Duodenal mucosa (tissue), 2 donors: ENCODE results near the gene SPSB4.

Source experiments
- H3K27ac ChIP-seq: one replicate; pipeline ENCODE4 v1.7.0; 2013; ENCODE audit warnings: low read depth, low read length
- H3K27me3 ChIP-seq, 2 donors: one replicate each; pipeline ENCODE4 v1.7.0; 2013; ENCODE audit warnings: low read length in 2 of 2, control low read depth in 1 of 2; ENCODE audit not compliant: insufficient read depth in 2 of 2, control insufficient read depth in 1 of 2
- H3K36me3 ChIP-seq, 2 donors: one replicate each; pipeline ENCODE4 v1.7.0; 2013; ENCODE audit warnings: low read length in 2 of 2, control low read depth in 1 of 2; ENCODE audit not compliant: insufficient read depth in 2 of 2, control insufficient read depth in 1 of 2
- H3K4me1 ChIP-seq, 2 donors: one replicate each; pipeline ENCODE4 v1.7.0; 2013; ENCODE audit warnings: low read length in 2 of 2, control low read depth in 1 of 2; ENCODE audit not compliant: insufficient read depth in 2 of 2, control insufficient read depth in 1 of 2
- H3K4me3 ChIP-seq, 2 donors: one replicate each; pipeline ENCODE4 v1.7.0; 2013; ENCODE audit warnings: low read length in 2 of 2, low read depth in 1 of 2
- H3K9ac ChIP-seq, 2 donors: one replicate each; pipeline ENCODE4 v1.7.0; 2013; ENCODE audit warnings: low read length in 2 of 2, low read depth in 1 of 2
- H3K9me3 ChIP-seq, 2 donors: one replicate each; pipeline ENCODE4 v1.7.0; 2013; ENCODE audit warnings: low read length in 2 of 2, control low read depth in 1 of 2; ENCODE audit not compliant: control insufficient read depth in 1 of 2

Gene SPSB4

DNA sequence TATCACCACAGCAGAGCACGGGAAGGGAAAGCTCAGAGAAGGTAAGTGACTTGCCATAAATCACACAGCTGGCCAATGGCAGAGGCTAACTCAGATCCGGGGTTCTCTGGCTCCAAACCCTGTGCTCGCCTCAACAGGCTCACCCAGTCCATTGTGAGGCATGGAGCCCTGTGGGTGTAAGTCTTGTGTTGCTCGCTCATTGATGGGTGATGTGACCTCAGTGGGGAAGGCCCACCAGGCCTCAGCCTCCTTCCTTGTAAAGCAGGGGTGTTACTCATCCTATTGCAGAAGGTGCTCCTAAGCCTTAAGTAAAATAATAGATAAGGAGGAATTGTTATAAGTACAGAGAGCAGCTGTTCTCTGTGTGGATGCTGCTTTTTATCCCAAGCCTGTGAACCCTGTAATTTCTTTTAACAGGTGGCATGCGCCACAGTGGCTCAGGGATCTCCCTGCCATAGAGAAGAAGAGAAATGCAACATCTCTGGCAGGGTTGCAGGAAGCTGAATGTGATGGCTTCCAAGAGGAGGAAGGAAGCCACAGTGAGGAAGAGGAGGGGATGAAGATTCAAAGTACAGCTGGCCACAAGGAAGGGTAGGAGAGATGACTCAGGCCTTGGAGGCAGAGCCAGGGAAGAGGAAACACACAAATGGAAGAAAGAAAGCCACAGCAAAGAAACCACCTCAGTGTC is 30.9 kb upstream of the SPSB4 start:
- no peak overlapping the region for H3K9ac ChIP-seq
- no peaks in the 10 kb centered on the region for H3K36me3 ChIP-seq
- H3K4me3 ChIP-seq = no peak overlapping the region
- H3K27ac ChIP-seq = no peak overlapping the region
- no peaks in the 10 kb centered on the region for H3K4me1 ChIP-seq
- no peaks in the 10 kb centered on the region for H3K27me3 ChIP-seq
- no peaks in the 10 kb centered on the region for H3K9me3 ChIP-seq

DNA sequence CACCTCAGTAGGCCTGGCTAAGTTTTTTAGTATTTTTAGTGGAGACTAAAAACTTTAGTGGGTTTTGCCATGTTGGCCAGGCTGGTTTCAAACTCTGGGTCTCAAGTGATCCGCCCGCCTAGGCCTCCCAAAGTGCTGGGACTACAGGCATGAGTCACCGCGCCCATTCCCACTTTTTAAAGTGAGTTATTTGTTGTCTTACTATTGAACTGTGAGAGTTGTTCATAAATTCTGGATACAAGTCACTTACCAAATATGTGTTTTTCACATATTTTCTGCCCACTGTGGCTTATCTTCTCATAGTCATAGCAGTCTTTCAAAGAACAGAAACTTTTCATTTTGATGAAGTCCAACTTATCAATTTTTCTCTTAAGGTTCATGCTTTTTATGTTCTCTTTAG is 29.9 kb upstream of the SPSB4 start:
- Histone ChIP-seq H3K9ac (no peak overlapping the region), H3K9me3 (no peaks in the 10 kb centered on the region), H3K27ac (no peak overlapping the region), H3K4me1 (no peaks in the 10 kb centered on the region), H3K4me3 (no peak overlapping the region), H3K27me3 (no peaks in the 10 kb centered on the region), H3K36me3 (no peaks in the 10 kb centered on the region)

DNA sequence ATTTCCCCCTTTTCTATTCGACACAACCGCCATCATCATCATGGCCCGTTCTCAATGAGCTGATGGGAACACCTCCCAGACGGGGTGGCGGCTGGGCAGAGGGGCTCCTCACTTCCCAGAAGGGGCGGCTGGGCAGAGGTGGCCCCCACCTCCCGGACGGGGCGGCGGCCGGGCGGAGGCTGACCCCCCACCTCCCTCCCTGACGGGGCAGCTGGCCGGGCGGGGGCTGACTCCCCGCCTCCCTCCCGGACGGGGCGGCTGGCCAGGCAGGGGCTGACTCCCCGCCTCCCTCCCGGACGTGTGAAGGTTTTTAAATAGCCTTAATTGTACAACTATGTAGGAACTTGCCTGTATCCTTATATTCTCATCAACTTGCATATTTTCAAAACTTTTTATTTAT is 20.9 kb upstream of the SPSB4 start:
- no peaks in the 10 kb centered on the region for H3K36me3 ChIP-seq
- no peaks in the 10 kb centered on the region for H3K9me3 ChIP-seq
- no peak overlapping the region for H3K27ac ChIP-seq
- H3K4me1 ChIP-seq = no peaks in the 10 kb centered on the region
- no peak overlapping the region for H3K9ac ChIP-seq
- H3K27me3 ChIP-seq = no peaks in the 10 kb centered on the region
- H3K4me3 ChIP-seq = no peak overlapping the region

DNA sequence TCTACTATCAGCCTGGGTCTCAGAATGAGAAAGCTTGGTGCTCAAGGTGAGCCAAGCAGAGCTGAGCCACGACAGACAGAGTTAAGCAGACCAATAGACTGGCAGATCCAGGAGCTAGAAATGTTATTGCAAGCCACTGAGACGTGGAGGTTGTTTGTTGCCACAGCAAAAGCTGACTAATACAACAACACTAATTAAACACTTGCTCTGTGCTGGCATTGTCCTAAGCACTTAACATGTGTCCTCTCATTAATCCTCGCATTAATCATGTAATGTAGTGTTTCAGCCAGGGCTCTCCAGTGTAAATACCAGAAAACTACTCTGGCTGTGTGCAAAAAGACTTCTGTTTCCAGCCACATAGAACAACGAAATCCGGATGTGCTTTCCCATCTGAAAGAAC is 11.6 kb upstream of the SPSB4 start:
- Histone ChIP-seq H3K9ac (no peak overlapping the region), H3K27me3 (peaks cover 5% of the 10 kb centered on the region in 2 donors), H3K27ac (no peak overlapping the region), H3K9me3 (no peaks in the 10 kb centered on the region), H3K4me1 (no peaks in the 10 kb centered on the region), H3K36me3 (no peaks in the 10 kb centered on the region), H3K4me3 (no peak overlapping the region)

DNA sequence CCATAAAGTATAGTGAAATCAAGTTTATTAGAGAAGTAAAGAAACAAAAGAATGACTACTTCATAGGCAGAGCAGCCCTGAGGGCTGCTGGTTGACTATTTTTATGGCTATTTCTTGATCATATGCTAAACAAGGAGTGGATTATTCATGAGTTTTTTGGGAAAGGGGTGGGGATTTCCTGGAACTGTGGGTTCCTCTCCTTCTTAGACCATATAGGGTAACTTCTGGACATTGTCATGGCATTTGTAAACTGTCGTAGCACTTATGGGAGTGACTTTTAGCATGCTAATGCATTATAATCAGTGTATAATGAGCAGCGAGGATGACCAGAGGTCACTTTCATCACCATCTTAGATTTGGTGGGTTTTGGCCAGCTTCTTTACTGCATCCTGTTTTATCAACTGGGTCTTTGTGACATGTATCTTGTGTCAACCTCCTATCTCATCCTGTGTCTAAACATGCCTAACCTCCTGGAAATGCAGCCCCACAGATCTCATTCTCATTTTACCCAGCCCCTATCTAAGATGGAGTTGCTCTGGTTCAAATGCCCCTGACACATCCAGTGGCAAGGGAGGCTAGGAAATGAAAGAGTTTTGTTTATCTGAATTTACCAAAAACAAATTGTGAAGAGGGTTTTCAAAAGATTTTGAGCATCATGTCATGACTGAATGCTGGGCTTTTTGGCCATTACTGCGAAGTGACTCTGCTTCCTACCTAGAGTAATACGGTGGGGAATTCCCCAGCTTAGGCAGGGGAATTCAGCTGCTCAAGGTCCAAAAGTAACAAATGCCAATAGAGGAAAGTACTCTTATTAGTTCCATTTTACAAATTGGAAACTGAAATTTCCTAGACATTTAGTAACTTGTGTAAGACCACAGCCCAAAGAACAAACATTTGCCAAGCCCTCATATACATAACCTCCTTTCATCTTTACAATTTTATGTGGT is 6.2 kb upstream of the SPSB4 start:
- H3K9ac ChIP-seq = no peak overlapping the region
- H3K36me3 ChIP-seq = no peaks in the 10 kb centered on the region
- H3K27me3 ChIP-seq = peaks cover 11 to 13% of the 10 kb centered on the region in 2 donors
- H3K4me3 ChIP-seq = no peak overlapping the region
- no peaks in the 10 kb centered on the region for H3K4me1 ChIP-seq
- H3K27ac ChIP-seq = no peak overlapping the region
- no peaks in the 10 kb centered on the region for H3K9me3 ChIP-seq

DNA sequence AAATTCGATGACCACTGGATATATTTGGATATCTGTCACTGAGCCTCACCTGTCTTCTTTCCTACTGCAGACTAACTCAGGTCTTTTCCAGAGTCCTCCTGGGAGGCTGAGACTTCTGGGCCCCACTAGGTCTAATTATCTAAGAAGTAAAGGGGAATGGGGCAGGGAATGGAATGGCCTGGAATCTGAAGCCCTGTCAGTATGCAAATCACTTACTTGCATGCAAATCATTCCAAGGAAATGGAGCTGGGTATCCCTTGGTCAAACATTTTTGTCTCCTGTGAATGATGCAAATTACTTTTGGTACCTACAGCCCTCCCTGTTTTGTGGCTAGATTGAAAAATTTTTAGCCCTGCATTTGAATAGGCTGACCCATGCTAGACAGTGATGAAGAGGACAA is 5.3 kb upstream of the SPSB4 start:
- Histone ChIP-seq H3K4me1 (no peaks in the 10 kb centered on the region), H3K9me3 (no peaks in the 10 kb centered on the region), H3K27me3 (peaks cover 19 to 20% of the 10 kb centered on the region in 2 donors), H3K4me3 (no peak overlapping the region), H3K9ac (no peak overlapping the region), H3K27ac (no peak overlapping the region), H3K36me3 (no peaks in the 10 kb centered on the region)

DNA sequence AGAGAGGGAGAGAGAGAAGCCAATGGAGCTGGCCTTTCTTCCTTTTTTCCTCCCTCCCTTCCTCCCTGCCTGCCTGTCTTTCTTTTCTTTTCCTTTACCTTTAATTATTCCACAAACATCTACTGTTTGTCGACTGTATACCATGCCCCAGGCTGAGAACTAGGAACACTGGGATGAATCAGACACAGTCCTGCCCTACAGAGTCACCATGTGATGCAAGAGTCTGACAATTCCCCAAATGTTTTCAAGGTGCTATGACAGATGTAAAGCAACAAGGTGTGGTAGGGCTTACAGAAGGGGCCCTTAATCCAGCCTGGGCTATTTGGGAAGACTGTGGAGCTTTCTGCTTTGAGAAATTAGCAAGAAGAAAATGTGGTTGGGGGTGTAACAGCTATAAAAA is 4.0 kb upstream of the SPSB4 start:
- Histone ChIP-seq H3K27me3 (peaks cover 23 to 24% of the 10 kb centered on the region in 2 donors), H3K27ac (no peak overlapping the region), H3K9ac (no peak overlapping the region), H3K36me3 (no peaks in the 10 kb centered on the region), H3K4me3 (no peak overlapping the region), H3K9me3 (no peaks in the 10 kb centered on the region), H3K4me1 (no peaks in the 10 kb centered on the region)

DNA sequence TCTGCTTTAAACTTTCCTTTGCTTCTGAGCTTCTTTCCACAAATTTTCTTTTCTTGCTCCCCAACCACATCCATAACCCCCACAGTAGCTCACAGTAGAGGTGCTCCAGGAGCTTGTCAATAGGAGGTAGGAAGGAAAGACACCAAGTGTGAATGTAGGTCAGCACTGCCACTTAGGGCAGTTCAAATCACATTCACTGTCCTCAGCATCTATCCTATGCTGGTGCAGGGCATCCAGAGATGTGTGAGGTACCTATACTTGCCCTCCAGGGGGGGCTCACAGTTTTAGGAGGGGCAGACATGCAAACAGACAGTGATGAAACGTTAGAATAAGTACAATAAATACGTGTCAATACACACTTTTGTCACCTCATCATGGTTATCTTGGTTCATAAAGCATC is 1.5 kb upstream of the SPSB4 start:
- H3K4me1 ChIP-seq = no peaks in the 10 kb centered on the region
- no peak overlapping the region for H3K27ac ChIP-seq
- no peaks in the 10 kb centered on the region for H3K9me3 ChIP-seq
- H3K36me3 ChIP-seq = no peaks in the 10 kb centered on the region
- H3K27me3 ChIP-seq = peaks cover 36 to 37% of the 10 kb centered on the region in 2 donors
- H3K9ac ChIP-seq = no peak overlapping the region
- H3K4me3 ChIP-seq = no peak overlapping the region

DNA sequence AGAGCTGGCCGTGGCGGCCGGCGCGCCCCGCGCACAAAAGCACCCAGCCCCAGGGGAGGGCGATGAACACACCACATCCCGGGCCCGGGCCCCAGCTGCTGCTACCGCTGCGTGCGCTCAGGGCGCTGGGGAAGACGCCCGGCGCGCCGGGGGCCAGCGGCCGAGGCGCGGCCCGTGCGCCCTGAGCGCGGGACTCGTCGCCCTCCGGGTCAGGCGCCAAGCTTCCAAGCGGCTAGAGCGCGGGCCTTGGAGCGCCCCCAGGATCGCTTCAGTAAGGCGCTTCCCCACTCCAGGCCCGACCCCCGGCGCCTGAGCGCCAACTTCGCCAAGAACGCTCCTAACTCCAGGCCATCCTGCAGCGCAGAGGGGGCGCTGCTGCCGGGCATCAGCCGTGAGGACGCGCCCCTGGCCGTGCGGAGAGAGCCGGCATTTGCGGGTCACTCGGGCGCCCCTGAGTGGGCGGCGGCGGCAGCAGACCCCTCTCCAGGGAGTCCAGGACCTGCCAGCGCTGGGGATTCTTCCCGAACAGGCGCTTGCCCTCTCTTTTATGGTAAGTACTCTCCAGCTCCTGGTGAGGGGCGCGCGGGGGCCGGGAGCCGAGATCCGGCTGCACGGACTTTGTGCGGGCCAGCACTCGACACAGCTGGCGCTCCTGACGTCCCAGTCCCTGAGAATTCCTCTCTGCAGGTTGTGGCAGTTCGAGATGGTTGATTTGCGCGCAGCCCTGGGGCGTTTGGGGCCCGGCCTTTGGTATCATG is 475 bp downstream of the SPSB4 start:
- Histone ChIP-seq H3K9me3 (no peaks in the 10 kb centered on the region), H3K4me3 (no peak overlapping the region), H3K27me3 (peaks cover 36 to 37% of the 10 kb centered on the region in 2 donors), H3K27ac (no peak overlapping the region), H3K9ac (no peak overlapping the region), H3K4me1 (no peaks in the 10 kb centered on the region), H3K36me3 (no peaks in the 10 kb centered on the region)
